Measurements from ENCODE around the gene NFRKB. TPM values are rescaled to one million over a fixed set of nuclear protein-coding genes. Genes with fewer than 3 reads are reported as not detected.
A peak's percentile ranks its signal among the peaks of the same experiment; 100 is the strongest.

NFRKB gene
- total and polyA plus RNA-seq, 2 donors from 2014 or later = 7.0 to 25.2 TPM

- intact Hi-C loops (cut with DNase I) = no loop called here
- FAIRE-seq (no peak), DNase-seq (peak in 3 of 5 donors; percentile 54 to 78 (median 63))
- TF ChIP-seq CTCF (IDR thresholded peaks at IDR 0.05; ENCODE audit: borderline replicate concordance, extremely low read depth, insufficient read depth) = no peak
- H3K36me3 ChIP-seq (ENCODE audit: control insufficient read depth in 2 of 3, insufficient read depth in 3 of 3, low read length in 3 of 3) = peaks cover 0 to 4% (median 0%) of the 10 kb centered on the region in 3 donors
- H3K4me1 ChIP-seq (ENCODE audit: control insufficient read depth in 2 of 3, insufficient read depth in 2 of 3, low read depth in 1 of 3, low read length in 3 of 3) = no peaks in the 10 kb centered on the region
- no peak overlapping the region for H3K27ac ChIP-seq (ENCODE audit: low read depth in 2 of 2, low read length in 2 of 2)
- no peaks in the 10 kb centered on the region for H3K27me3 ChIP-seq (ENCODE audit: control insufficient read depth, insufficient read depth, low read length)
- no peak overlapping the region for H3K4me3 ChIP-seq (ENCODE audit: low read length in 3 of 3)
- H3K9ac ChIP-seq (ENCODE audit: low read length in 3 of 3) = no peak overlapping the region
- no peaks in the 10 kb centered on the region for H3K9me3 ChIP-seq (ENCODE audit: control insufficient read depth in 2 of 3, insufficient read depth in 1 of 3, low read length in 3 of 3)
Observed at GRCh38 chr11:129933891-129934290, 38.5 kb upstream of the NFRKB start.

- Histone ChIP-seq H3K4me3 (ENCODE audit: low read length in 3 of 3) (no peak overlapping the region), H3K27ac (ENCODE audit: low read depth in 2 of 2, low read length in 2 of 2) (no peak overlapping the region), H3K9ac (ENCODE audit: low read length in 3 of 3) (no peak overlapping the region), H3K9me3 (ENCODE audit: control insufficient read depth in 2 of 3, insufficient read depth in 1 of 3, low read length in 3 of 3) (no peaks in the 10 kb centered on the region), H3K27me3 (ENCODE audit: control insufficient read depth, insufficient read depth, low read length) (no peaks in the 10 kb centered on the region), H3K4me1 (ENCODE audit: control insufficient read depth in 2 of 3, insufficient read depth in 2 of 3, low read depth in 1 of 3, low read length in 3 of 3) (no peaks in the 10 kb centered on the region), H3K36me3 (ENCODE audit: control insufficient read depth in 2 of 3, insufficient read depth in 3 of 3, low read length in 3 of 3) (peaks cover 0 to 4% (median 0%) of the 10 kb centered on the region in 3 donors)
- intact Hi-C loops (cut with DNase I) = no loop called here
- no peak for FAIRE-seq
- DNase-seq = no peak
- no peak for TF ChIP-seq CTCF (IDR thresholded peaks at IDR 0.05; ENCODE audit: borderline replicate concordance, extremely low read depth, insufficient read depth)
Observed at GRCh38 chr11:129933262-129933661, 37.9 kb upstream of the NFRKB start.

GRCh38 chr11:129932381-129933067 lies 37.1 kb upstream of the NFRKB start:
- intact Hi-C loops (cut with DNase I) = no loop called here

More at GRCh38 chr11:129932381-129933067, 37.1 kb upstream of the NFRKB start:
- Histone ChIP-seq H3K27ac (ENCODE audit: low read depth in 2 of 2, low read length in 2 of 2) (no peak overlapping the region), H3K4me3 (ENCODE audit: low read length in 3 of 3) (no peak overlapping the region), H3K9ac (ENCODE audit: low read length in 3 of 3) (no peak overlapping the region), H3K4me1 (ENCODE audit: control insufficient read depth in 2 of 3, insufficient read depth in 2 of 3, low read depth in 1 of 3, low read length in 3 of 3) (no peaks in the 10 kb centered on the region), H3K27me3 (ENCODE audit: control insufficient read depth, insufficient read depth, low read length) (no peaks in the 10 kb centered on the region), H3K36me3 (ENCODE audit: control insufficient read depth in 2 of 3, insufficient read depth in 3 of 3, low read length in 3 of 3) (peaks cover 0 to 4% (median 0%) of the 10 kb centered on the region in 3 donors), H3K9me3 (ENCODE audit: control insufficient read depth in 2 of 3, insufficient read depth in 1 of 3, low read length in 3 of 3) (no peaks in the 10 kb centered on the region)
- no peak for DNase-seq
- no peak for TF ChIP-seq CTCF (IDR thresholded peaks at IDR 0.05; ENCODE audit: borderline replicate concordance, extremely low read depth, insufficient read depth)
- FAIRE-seq = no peak

Measured in kidney (tissue), 14 donors.